Endodermal cell (in vitro differentiated cells): ENCODE results near the gene PRKCD. TPM values are rescaled to one million over a fixed set of nuclear protein-coding genes. Genes with fewer than 3 reads are reported as not detected.

ENCODE experiments used
- DNase-seq: peaks from one replicate; pipeline ENCODE4 v3.0.0-alpha.2; 2017
- H3K27ac ChIP-seq: 2 replicates; pipeline ENCODE4 v1.5.1; 2013; ENCODE audit warnings: mild to moderate bottlenecking, low read depth, low read length, moderate library complexity
- H3K27me3 ChIP-seq: 2 replicates; pipeline ENCODE4 v1.6.1; 2013; ENCODE audit warnings: mild to moderate bottlenecking, low read length, moderate library complexity; ENCODE audit not compliant: insufficient read depth, control insufficient read depth, poor library complexity, severe bottlenecking
- H3K36me3 ChIP-seq: 2 replicates; pipeline ENCODE4 v1.7.0; 2013; ENCODE audit warnings: mild to moderate bottlenecking, low read length, moderate library complexity; ENCODE audit not compliant: control insufficient read depth, insufficient read depth
- H3K4me1 ChIP-seq: one replicate; pipeline ENCODE4 v1.7.0; 2013; ENCODE audit warnings: low read length; ENCODE audit not compliant: control insufficient read depth, insufficient read depth
- H3K4me3 ChIP-seq: 2 replicates; pipeline ENCODE4 v1.5.1; 2013; ENCODE audit warnings: mild to moderate bottlenecking, low read length, moderate library complexity
- H3K9ac ChIP-seq: 2 replicates; pipeline ENCODE4 v1.6.1; 2013; ENCODE audit warnings: mild to moderate bottlenecking, low read length, moderate library complexity; ENCODE audit not compliant: poor library complexity, severe bottlenecking; ENCODE audit errors: extremely low read depth
- H3K9me3 ChIP-seq: 2 replicates; pipeline ENCODE4 v1.6.1; 2013; ENCODE audit warnings: mild to moderate bottlenecking, low read length, moderate library complexity; ENCODE audit not compliant: control insufficient read depth
- H3K27ac Mint-ChIP-seq: 2 replicates; pipeline ENCODE4 v1.8.0; 2020; ENCODE audit warnings: mixed read lengths
- H3K27me3 Mint-ChIP-seq: 2 replicates; pipeline ENCODE4 v1.8.0; 2021; ENCODE audit warnings: mild to moderate bottlenecking, mixed read lengths; ENCODE audit not compliant: insufficient read depth
- H3K36me3 Mint-ChIP-seq: 2 replicates; pipeline ENCODE4 v1.8.0; 2020; ENCODE audit warnings: low read depth, mixed read lengths
- H3K4me1 Mint-ChIP-seq: 2 replicates; pipeline ENCODE4 v1.8.0; 2020; ENCODE audit warnings: mixed read lengths
- H3K4me3 Mint-ChIP-seq: 2 replicates; pipeline ENCODE4 v1.8.0; 2020; ENCODE audit warnings: mild to moderate bottlenecking, moderate library complexity, mixed read lengths
- H3K9me3 Mint-ChIP-seq: 2 replicates; pipeline ENCODE4 v1.8.0; 2020; ENCODE audit warnings: mild to moderate bottlenecking, mixed read lengths
- CTCF ChIP-seq: fragments of 200-600 bp; sonication (generic); conservative IDR thresholded peaks from 2 replicates; pipeline ENCODE4 v1.5.0; 2021; ENCODE audit warnings: antibody characterized with exemption, mild to moderate bottlenecking
- WGBS, 2 experiments: methylation state at CpG; one replicate each; pipeline versions ENCODE4 v1.1.5 to v1.1.7; 2013; ENCODE audit warnings: missing lambda C conversion rate in 2 of 2, mixed read lengths in 1 of 2; ENCODE audit not compliant: insufficient coverage in 1 of 2, insufficient read length in 1 of 2; 5-methylcytosine and 5-hydroxymethylcytosine counted together
- total RNA-seq, 2 donors: library from RNA; stranded (reverse); fragmentation: NEBNext Ultra II Directional in 1 of 2; extraction: Animal tissue kit (Norgen Biotek cat#: 25700) in 1 of 2; gene quantifications; 2 replicates in 1 of 2; 3 replicates in 1 of 2; pipeline ENCODE4 v1.2.1, GENCODE V29; 2021

PRKCD gene
- total RNA-seq, 2 donors from 2014 or later = 19.9 to 26.6 TPM

- no peaks in the 10 kb centered on the region for H3K27me3 ChIP-seq
- 0 to 62% methylated on average over 1 to 7 of the region's 7 CpGs for WGBS, 2 experiments
- H3K4me3 ChIP-seq = no peak overlapping the region
- no peaks in the 10 kb centered on the region for H3K4me1 ChIP-seq
- H3K27ac ChIP-seq = peak overlapping the region; percentile 41
- H3K36me3 ChIP-seq = no peaks in the 10 kb centered on the region
- TF ChIP-seq CTCF = no peak
- no peak overlapping the region for H3K4me3 Mint-ChIP-seq
- no peaks in the 10 kb centered on the region for H3K9me3 Mint-ChIP-seq
- no peak overlapping the region for H3K9ac ChIP-seq
- H3K9me3 ChIP-seq = no peaks in the 10 kb centered on the region
- peak overlapping the region; percentile 32 for H3K27ac Mint-ChIP-seq
- peak; percentile 86 for DNase-seq
- H3K4me1 Mint-ChIP-seq = peaks cover 22% of the 10 kb centered on the region
- peaks cover 4% of the 10 kb centered on the region for H3K36me3 Mint-ChIP-seq
- no peaks in the 10 kb centered on the region for H3K27me3 Mint-ChIP-seq
Measured at GRCh38 chr3:53171827-53172505, 11.0 kb downstream of the PRKCD start.

DNA sequence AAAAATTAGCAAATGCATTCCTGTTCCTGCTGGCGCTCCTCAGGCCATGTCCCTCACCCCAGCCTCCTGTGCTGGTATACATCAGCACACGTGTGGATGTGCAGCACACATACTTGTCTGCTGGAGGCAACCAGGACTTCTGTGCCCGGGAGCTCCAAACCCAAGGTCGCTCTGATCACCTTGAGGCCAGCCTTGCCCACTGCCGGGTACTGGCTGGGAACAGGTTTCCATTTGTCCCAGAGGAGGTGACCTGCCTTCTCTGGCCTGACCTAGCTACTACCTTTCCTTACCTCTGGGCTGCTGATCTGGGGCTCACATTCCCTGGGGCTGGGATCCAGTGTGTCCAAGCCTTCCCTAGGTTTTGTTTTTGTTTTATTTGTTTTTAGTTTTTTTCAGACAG, 12.1 kb downstream of the PRKCD start:
- 94 to 96% methylated on average over 4 to 5 of the region's 5 CpGs for WGBS, 2 experiments
- H3K4me1 ChIP-seq = no peaks in the 10 kb centered on the region
- H3K36me3 ChIP-seq = no peaks in the 10 kb centered on the region
- H3K27ac ChIP-seq = no peak overlapping the region
- Mint-ChIP-seq H3K9me3 (no peaks in the 10 kb centered on the region), H3K27ac (peak overlapping the region; percentile 55), H3K4me1 (peaks cover 22% of the 10 kb centered on the region), H3K4me3 (no peak overlapping the region), H3K27me3 (no peaks in the 10 kb centered on the region), H3K36me3 (peaks cover 4% of the 10 kb centered on the region)
- H3K27me3 ChIP-seq = no peaks in the 10 kb centered on the region
- H3K4me3 ChIP-seq = no peak overlapping the region
- no peak overlapping the region for H3K9ac ChIP-seq
- no peaks in the 10 kb centered on the region for H3K9me3 ChIP-seq
- no peak for DNase-seq
- TF ChIP-seq CTCF = no peak

- H3K27me3 ChIP-seq = no peaks in the 10 kb centered on the region
- H3K36me3 ChIP-seq = peaks cover 1% of the 10 kb centered on the region
- DNase-seq = no peak
- no peaks in the 10 kb centered on the region for H3K9me3 ChIP-seq
- Mint-ChIP-seq H3K27ac (peak overlapping the region; percentile 35), H3K36me3 (peaks cover 4% of the 10 kb centered on the region), H3K9me3 (no peaks in the 10 kb centered on the region), H3K4me3 (no peak overlapping the region), H3K27me3 (no peaks in the 10 kb centered on the region), H3K4me1 (peaks cover 12% of the 10 kb centered on the region)
- H3K4me3 ChIP-seq = no peak overlapping the region
- H3K27ac ChIP-seq = no peak overlapping the region
- no peak for TF ChIP-seq CTCF
- no peaks in the 10 kb centered on the region for H3K4me1 ChIP-seq
- WGBS, 2 experiments = 86 to 87% methylated on average over 1 to 9 of the region's 9 CpGs
- H3K9ac ChIP-seq = no peak overlapping the region
Measured at GRCh38 chr3:53174346-53175250, 13.6 kb downstream of the PRKCD start.
